ENCODE results near the gene COLGALT1.

GRCh38 chr19:17556995-17557394 lies 1.5 kb downstream of the COLGALT1 start:
- TF ChIP-seq EZH2phosphoT487 (IDR thresholded peaks at IDR 0.05): no peak
- no peak for TF ChIP-seq CTCF (IDR thresholded peaks at IDR 0.05)

All from neural progenitor cell (in vitro differentiated cells).